Mucosa of descending colon (tissue), 3 donors: ENCODE results near the gene RGSL1. TPM values are rescaled to one million over a fixed set of nuclear protein-coding genes. Genes with fewer than 3 reads are reported as not detected.

Experiments
- ATAC-seq: fragments of 200-7000 bp; cut with Tn5 transposase; one replicate; pipeline ENCODE4 v1.9.1; 2020; ENCODE audit warnings: mild to moderate bottlenecking, moderate library complexity
- DNase-seq, 3 donors: peaks; one replicate each; pipeline ENCODE4 v3.0.0-alpha.2; 2020
- H3K36me3 ChIP-seq: fragments of 200-600 bp; one replicate; pipeline ENCODE4 v1.8.0; 2021; ENCODE audit warnings: low read depth, mild to moderate bottlenecking
- H3K4me1 ChIP-seq: fragments of 200-600 bp; one replicate; pipeline ENCODE4 v1.8.0; 2021; ENCODE audit warnings: low read depth, mild to moderate bottlenecking
- H3K4me3 ChIP-seq: fragments of 200-600 bp; one replicate; pipeline ENCODE4 v1.8.0; 2021; ENCODE audit warnings: mild to moderate bottlenecking
- H3K9me3 ChIP-seq: fragments of 200-600 bp; one replicate; pipeline ENCODE4 v1.8.0; 2021; ENCODE audit warnings: mild to moderate bottlenecking
- intact Hi-C, 2 donors: fragments of 100-400 bp; cut with DNase I in 1 of 2; cut with micrococcal nuclease in 1 of 2; formaldehyde crosslinking; loops; one replicate each; pipeline versions ENCODE4 v1.11.0 to v1.11.1; 2022; cut with DNase I, micrococcal nuclease
- long read RNA-seq, 2 donors: library from polyadenylated mRNA; unstranded; transcript quantifications; one replicate each; pipeline ENCODE4 v2.0.0, GENCODE V29; 2019 to 2021
- total RNA-seq, 3 donors: library from RNA; stranded (reverse); fragmentation: NEBNext Ultra II Directional in 2 of 3; extraction: Animal tissue kit (Norgen Biotek cat#: 25700) in 2 of 3; gene quantifications; one replicate each; pipeline versions ENCODE4 v1.2.1 to v1.2.4, GENCODE V29; 2021 to 2023
- TF ChIP-seq, protein P1 (sequence below): fragments of 200-600 bp; IDR thresholded peaks from one replicate; pipeline ENCODE4 v1.8.0; 2022; ENCODE audit warnings: antibody characterized with exemption, mild to moderate bottlenecking
- donor health status: DM: no; HTN: no; CAD: no; lungs with moderate emphysema.
- donor health status: DM: no; HTN: no; CAD: no.
- donor health status: DM: no; HTN: yes; CAD: no.

RGSL1 gene
- total RNA-seq: not detected
- long read RNA-seq, donor 1: 0 reads
- long read RNA-seq, donor 2: 0 reads

DNA sequence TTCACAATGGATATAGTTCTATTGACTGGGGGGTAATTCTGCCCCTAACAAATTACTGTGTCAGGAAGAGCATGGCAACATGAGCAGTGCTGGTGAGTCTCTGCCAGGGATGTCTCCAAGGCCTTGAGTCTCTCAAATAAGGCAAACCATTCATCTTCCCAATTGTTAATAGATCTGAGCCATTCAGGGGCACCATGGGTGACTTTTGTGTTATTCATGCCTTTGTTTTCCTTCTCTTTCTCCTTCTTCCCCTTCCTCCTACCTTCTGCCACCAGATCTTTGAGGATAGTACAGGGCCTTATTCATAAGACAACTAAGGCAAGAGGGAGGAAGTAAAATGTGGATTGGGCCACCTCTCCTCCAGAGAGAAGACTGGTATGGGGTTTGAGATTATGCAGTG, at the start of gene RGSL1:
RGSL1 (plus strand) TSS at position 60 of the 400 bp plus-strand sequence; CDS start at position 80, 20 bp downstream.
- no peaks in the 10 kb centered on the region for H3K9me3 ChIP-seq
- no peak within 1 kb of the TSS for H3K4me3 ChIP-seq
- no peaks in the 10 kb centered on the region for H3K4me1 ChIP-seq
- intact Hi-C loops: no loop called here
- TF ChIP-seq, protein P1, sequence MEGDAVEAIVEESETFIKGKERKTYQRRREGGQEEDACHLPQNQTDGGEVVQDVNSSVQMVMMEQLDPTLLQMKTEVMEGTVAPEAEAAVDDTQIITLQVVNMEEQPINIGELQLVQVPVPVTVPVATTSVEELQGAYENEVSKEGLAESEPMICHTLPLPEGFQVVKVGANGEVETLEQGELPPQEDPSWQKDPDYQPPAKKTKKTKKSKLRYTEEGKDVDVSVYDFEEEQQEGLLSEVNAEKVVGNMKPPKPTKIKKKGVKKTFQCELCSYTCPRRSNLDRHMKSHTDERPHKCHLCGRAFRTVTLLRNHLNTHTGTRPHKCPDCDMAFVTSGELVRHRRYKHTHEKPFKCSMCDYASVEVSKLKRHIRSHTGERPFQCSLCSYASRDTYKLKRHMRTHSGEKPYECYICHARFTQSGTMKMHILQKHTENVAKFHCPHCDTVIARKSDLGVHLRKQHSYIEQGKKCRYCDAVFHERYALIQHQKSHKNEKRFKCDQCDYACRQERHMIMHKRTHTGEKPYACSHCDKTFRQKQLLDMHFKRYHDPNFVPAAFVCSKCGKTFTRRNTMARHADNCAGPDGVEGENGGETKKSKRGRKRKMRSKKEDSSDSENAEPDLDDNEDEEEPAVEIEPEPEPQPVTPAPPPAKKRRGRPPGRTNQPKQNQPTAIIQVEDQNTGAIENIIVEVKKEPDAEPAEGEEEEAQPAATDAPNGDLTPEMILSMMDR: no peak
- no peaks in the 10 kb centered on the region for H3K36me3 ChIP-seq
- ATAC-seq (no peak), DNase-seq (no peak)

DNA sequence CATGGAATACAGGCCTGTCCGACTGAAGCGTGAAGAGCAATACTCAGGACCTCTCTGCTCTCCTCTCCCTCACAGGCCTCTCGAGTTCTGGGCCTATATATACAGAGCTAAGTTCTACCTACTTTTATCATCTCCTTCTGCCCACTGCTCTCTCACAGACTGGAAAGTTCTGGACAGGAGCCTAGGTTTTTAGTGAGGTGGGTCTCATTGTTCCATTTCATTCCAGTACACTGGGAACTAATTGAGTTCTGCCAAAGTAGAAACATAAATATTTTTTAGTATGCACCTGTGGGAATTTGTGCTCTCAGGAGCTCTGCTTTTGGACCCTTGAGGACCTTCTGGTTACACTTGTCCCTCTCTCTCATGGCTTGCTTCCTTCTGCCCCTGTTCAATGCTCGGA, 49.4 kb upstream of the RGSL1 start, which contains the start of gene TEDDM1:
TEDDM1 (minus strand) TSS at position 101 of the 400 bp plus-strand sequence. CDS start 182 bp downstream, outside the sequence.
- Histone ChIP-seq H3K9me3 (peaks cover 4% of the 10 kb centered on the region), H3K4me1 (peaks cover 2% of the 10 kb centered on the region), H3K36me3 (no peaks in the 10 kb centered on the region), H3K4me3 (no peak within 1 kb of the TSS)
- intact Hi-C loops: no loop called here
- TF ChIP-seq, protein P1: no peak
- no peak for DNase-seq
- ATAC-seq: no peak

DNA sequence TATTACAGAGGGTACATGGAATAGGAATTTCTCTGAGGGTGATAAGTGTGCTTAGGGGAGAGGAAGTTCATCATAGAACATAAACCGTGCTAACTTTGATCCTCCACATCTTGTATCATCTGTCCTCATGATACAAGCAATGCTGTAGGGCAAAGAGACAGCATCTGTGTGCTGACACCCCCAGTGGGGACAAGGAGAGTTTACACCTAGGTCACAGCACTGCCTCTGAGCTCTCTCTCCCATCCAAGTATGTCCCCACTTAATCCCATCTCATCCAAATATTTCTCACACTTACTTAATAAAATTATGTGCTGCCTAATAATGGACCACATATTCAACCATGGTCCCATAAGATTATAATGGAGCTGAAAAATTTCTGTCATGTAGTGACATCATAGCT, 45.2 kb upstream of the RGSL1 start:
- H3K4me3 ChIP-seq: no peak overlapping the region
- H3K9me3 ChIP-seq: peaks cover 8% of the 10 kb centered on the region
- TF ChIP-seq, protein P1: no peak
- intact Hi-C loops: no loop called here
- DNase-seq (no peak), ATAC-seq (no peak)
- H3K4me1 ChIP-seq: peaks cover 10% of the 10 kb centered on the region
- H3K36me3 ChIP-seq: no peaks in the 10 kb centered on the region

DNA sequence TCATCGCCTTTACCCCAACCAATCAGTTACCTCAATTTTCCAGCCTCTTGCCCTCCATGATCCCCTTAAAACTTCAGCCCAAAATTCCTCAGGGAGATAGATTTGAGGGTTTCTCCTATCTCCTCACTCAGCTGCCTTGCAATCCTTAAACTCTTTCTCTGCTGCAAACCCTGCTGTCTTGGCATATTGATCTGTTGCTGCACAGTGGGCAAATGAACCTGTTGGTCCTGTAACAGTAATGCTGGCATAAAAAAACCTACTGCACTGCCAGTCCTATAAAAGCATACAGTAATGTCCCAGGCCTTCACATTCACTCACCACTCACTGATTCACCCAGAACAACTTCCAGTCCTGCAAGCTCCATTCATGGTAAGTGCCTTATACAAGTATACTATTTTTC, 44.4 kb upstream of the RGSL1 start:
- TF ChIP-seq, protein P1: no peak
- intact Hi-C loops: no loop called here
- ATAC-seq (no peak), DNase-seq (no peak)
- Histone ChIP-seq H3K4me1 (peaks cover 10% of the 10 kb centered on the region), H3K4me3 (no peak overlapping the region), H3K9me3 (peaks cover 8% of the 10 kb centered on the region), H3K36me3 (no peaks in the 10 kb centered on the region)

DNA sequence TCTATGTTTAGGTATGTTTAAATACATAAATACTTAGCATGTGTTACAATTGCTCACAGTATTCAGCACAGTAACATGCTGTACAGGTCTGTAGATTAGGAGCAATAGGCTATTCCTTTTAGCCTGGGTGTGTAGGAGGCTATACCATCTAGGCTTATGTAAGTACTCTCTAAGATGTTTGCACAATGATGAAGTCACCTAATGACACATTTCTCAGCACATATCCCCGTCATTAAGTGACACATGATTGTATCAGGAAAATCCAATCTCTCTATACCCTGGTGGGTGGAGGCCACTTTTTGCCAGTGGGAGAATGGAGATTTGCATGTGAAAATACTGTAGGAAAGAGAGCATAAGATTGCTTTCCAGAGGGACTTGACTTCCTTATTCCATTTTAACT, 43.9 kb upstream of the RGSL1 start:
- no peak overlapping the region for H3K4me3 ChIP-seq
- H3K4me1 ChIP-seq: peaks cover 10% of the 10 kb centered on the region
- H3K36me3 ChIP-seq: no peaks in the 10 kb centered on the region
- TF ChIP-seq, protein P1: no peak
- intact Hi-C loops: no loop called here
- peaks cover 8% of the 10 kb centered on the region for H3K9me3 ChIP-seq
- peak; percentile 46 for ATAC-seq
- no peak for DNase-seq

DNA sequence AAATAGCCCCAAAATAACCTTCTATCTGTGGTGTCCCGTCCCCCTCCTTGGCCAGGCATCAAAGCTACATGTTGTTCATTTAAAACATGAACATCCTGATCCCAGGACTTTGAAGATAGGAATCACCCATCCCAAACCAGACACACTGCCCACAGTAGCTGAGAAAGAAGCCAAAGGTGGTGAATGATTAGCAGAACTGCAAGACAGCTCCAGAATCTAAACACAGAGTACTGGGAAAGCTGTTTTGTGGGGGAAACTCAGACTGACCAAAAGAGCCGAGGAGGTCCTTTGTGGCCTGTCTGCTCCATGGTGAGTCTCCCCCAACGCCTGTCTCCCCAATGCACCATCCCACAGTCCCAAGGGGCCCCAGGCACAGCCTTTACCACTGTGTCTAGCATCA, 42.2 kb upstream of the RGSL1 start:
- intact Hi-C loops: no loop called here
- ATAC-seq (no peak), DNase-seq (no peak)
- peaks cover 8% of the 10 kb centered on the region for H3K9me3 ChIP-seq
- TF ChIP-seq, protein P1: no peak
- H3K4me1 ChIP-seq: peaks cover 10% of the 10 kb centered on the region
- H3K36me3 ChIP-seq: no peaks in the 10 kb centered on the region
- H3K4me3 ChIP-seq: no peak overlapping the region
